ENCODE data around the gene LACRT.

DNA sequence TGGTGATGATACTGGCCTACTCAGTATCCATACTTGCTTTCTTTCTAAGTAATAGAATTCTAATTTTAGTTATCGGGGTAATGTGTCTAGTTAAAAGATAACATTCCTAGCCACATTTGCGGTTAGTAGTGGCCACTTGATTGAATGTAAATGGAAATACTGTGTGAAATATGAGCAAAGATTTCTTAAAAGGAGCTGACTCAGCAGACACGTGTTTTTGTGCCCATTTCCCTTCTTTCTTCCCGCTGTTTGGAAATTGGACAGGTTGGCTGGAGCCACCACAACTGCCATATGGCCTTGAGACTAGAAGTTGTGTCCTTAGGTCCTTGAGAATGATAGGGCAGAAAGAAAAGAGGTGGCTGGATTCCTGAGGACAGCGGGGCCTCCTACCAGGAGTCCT is 33.2 kb upstream of the LACRT start:
- no peak for TF ChIP-seq POLR2AphosphoS5 (IDR thresholded peaks at IDR 0.05; ENCODE audit: low read depth, low read length)
- TF ChIP-seq, protein P1, sequence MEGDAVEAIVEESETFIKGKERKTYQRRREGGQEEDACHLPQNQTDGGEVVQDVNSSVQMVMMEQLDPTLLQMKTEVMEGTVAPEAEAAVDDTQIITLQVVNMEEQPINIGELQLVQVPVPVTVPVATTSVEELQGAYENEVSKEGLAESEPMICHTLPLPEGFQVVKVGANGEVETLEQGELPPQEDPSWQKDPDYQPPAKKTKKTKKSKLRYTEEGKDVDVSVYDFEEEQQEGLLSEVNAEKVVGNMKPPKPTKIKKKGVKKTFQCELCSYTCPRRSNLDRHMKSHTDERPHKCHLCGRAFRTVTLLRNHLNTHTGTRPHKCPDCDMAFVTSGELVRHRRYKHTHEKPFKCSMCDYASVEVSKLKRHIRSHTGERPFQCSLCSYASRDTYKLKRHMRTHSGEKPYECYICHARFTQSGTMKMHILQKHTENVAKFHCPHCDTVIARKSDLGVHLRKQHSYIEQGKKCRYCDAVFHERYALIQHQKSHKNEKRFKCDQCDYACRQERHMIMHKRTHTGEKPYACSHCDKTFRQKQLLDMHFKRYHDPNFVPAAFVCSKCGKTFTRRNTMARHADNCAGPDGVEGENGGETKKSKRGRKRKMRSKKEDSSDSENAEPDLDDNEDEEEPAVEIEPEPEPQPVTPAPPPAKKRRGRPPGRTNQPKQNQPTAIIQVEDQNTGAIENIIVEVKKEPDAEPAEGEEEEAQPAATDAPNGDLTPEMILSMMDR (IDR thresholded peaks at IDR 0.05): no peak
- TF ChIP-seq YY1 (IDR thresholded peaks at IDR 0.05; ENCODE audit: low read depth): no peak

Measured in SK-N-SH (cell line).